Measurements from ENCODE around the gene CRIP3. TPM values are rescaled to one million over a fixed set of nuclear protein-coding genes. Genes with fewer than 3 reads are reported as not detected.

CRIP3 gene
- total and polyA plus RNA-seq, 10 of the 15 experiments (the other 5 are each of a cell fraction or from before 2014, with no cell fraction given), result 1.5 to 9.2 (median 2.2) TPM

GRCh38 chr6:43304882-43305281, 3.7 kb downstream of the CRIP3 start:
- CTCF ChIA-PET, result interaction anchor here (1.0 kb wide), 1 partner anchor 56 kb away, joined by 3 read pairs; no protein-coding TSS in a partner anchor
- POLR2A ChIA-PET, result interaction anchor here (0.7 kb wide), 1 partner anchor 11 kb away, joined by 3 read pairs; no protein-coding TSS in a partner anchor
- Histone ChIP-seq H3K79me2 (ENCODE audit: control insufficient read depth, insufficient read depth, low read length) (no peaks in the 10 kb centered on the region), H3K4me3 (no peak overlapping the region), H3K9ac (ENCODE audit: control insufficient read depth, insufficient read depth, low read length) (no peak overlapping the region), H3K4me1 (ENCODE audit: control insufficient read depth, insufficient read depth, low read length) (no peaks in the 10 kb centered on the region), H3K9me3 (replicated peaks; ENCODE audit: control insufficient read depth, insufficient read depth, low read length) (no peaks in the 10 kb centered on the region), H4K20me1 (ENCODE audit: control insufficient read depth, insufficient read depth) (no peaks in the 10 kb centered on the region), H3K36me3 (ENCODE audit: control insufficient read depth in 2 of 2, insufficient read depth in 2 of 2, low read length in 1 of 2) (no peaks in the 10 kb centered on the region), H3K27ac (ENCODE audit: control insufficient read depth, insufficient read depth) (no peak overlapping the region), H3K4me2 (ENCODE audit: control insufficient read depth, insufficient read depth) (no peak overlapping the region), H3K27me3 (replicated peaks in 1 of 2; ENCODE audit: control insufficient read depth in 2 of 2, insufficient read depth in 2 of 2, low read length in 1 of 2) (no peaks in the 10 kb centered on the region), H2AFZ (ENCODE audit: control insufficient read depth, low read depth, low read length) (no peak overlapping the region)
- DNase-seq (ENCODE audit: low read depth, low spot score) (no peak), ATAC-seq (no peak), FAIRE-seq (no peak)
- no TSS peak for BruUV-seq (replicated peaks)
- RAD21 ChIA-PET (ENCODE audit: unreplicated experiment), result no interaction called here
- WGBS (ENCODE audit: insufficient coverage, insufficient replicate concordance, low lambda C conversion rate, missing lambda C conversion rate), result 46% methylated on average over 2 of the region's 2 CpGs
- SMC1A ChIA-PET (ENCODE audit: uncharacterized antibody, unreplicated experiment), result no interaction called here
- intact Hi-C loops (cut with micrococcal nuclease; ENCODE audit: unreplicated experiment), result no loop called here
- TF ChIP-seq NFYB (IDR thresholded peaks at IDR 0.05; ENCODE audit: insufficient read depth, low read depth, low read length), result no peak
- TF ChIP-seq STAT3 (IDR thresholded peaks at IDR 0.05; ENCODE audit: low read depth, low read length), result no peak
- no peak for TF ChIP-seq SMAD1 (IDR thresholded peaks at IDR 0.05; ENCODE audit: low read depth, partially characterized antibody)
- TF ChIP-seq GABPA (IDR thresholded peaks at IDR 0.05; ENCODE audit: low read depth), result no peak
- no peak for TF ChIP-seq ZBTB40 (IDR thresholded peaks at IDR 0.05; ENCODE audit: borderline replicate concordance)
- in situ Hi-C loops (cut with MboI), result no loop called here
